Smooth muscle cell (in vitro differentiated cells): ENCODE measurements around the gene RAB11FIP4. TPM values are rescaled to one million over a fixed set of nuclear protein-coding genes. Genes with fewer than 3 reads are reported as not detected.
"Not testable (repeated sequence)": the region's sequence is repeated elsewhere in the genome, so short reads cannot be mapped to it uniquely, and the experiment has no call there.

ENCODE experiments used
- DNase-seq: peaks from one replicate; lab custom pipeline; 2025; ENCODE audit not compliant: unreplicated experiment; lab: John Stamatoyannopoulos, UW
- H2AFZ ChIP-seq: fragments of 200-600 bp; sonication (generic); 2 replicates; pipeline ENCODE4 v1.6.0; 2016; ENCODE audit warnings: antibody characterized with exemption, low read depth, mild to moderate bottlenecking
- H3F3A ChIP-seq: fragments of 200-600 bp; sonication (generic); 2 replicates; pipeline ENCODE4 v1.6.0; 2017; ENCODE audit warnings: antibody characterized with exemption, low read depth
- H3K27ac ChIP-seq: fragments of 200-600 bp; sonication (generic); 2 replicates; pipeline ENCODE4 v1.5.1; 2016; ENCODE audit warnings: low read depth, mild to moderate bottlenecking
- H3K27me3 ChIP-seq: fragments of 200-600 bp; sonication (generic); 2 replicates; pipeline ENCODE4 v1.6.1; 2016; ENCODE audit warnings: low read depth, mild to moderate bottlenecking
- H3K36me3 ChIP-seq: fragments of 200-600 bp; sonication (generic); 2 replicates; pipeline ENCODE4 v1.5.1; 2016; ENCODE audit warnings: low read depth
- H3K4me1 ChIP-seq: fragments of 200-600 bp; sonication (generic); 2 replicates; pipeline ENCODE4 v1.5.1; 2016; ENCODE audit warnings: low read depth
- H3K4me2 ChIP-seq: fragments of 200-600 bp; sonication (generic); 2 replicates; pipeline ENCODE4 v1.6.0; 2016; ENCODE audit warnings: mild to moderate bottlenecking
- H3K4me3 ChIP-seq: fragments of 200-600 bp; sonication (generic); 2 replicates; pipeline ENCODE4 v1.5.1; 2016; ENCODE audit warnings: mild to moderate bottlenecking
- H3K79me2 ChIP-seq: fragments of 200-600 bp; sonication (generic); 2 replicates; pipeline ENCODE4 v1.6.0; 2016; ENCODE audit warnings: low read depth, mild to moderate bottlenecking
- H3K9ac ChIP-seq: fragments of 200-600 bp; sonication (generic); 2 replicates; pipeline ENCODE4 v1.6.0; 2016; ENCODE audit warnings: low read depth
- H3K9me3 ChIP-seq: fragments of 200-600 bp; sonication (generic); replicated peaks from 2 replicates; pipeline ENCODE4 v1.5.1; 2016; ENCODE audit warnings: low read depth
- H4K20me1 ChIP-seq: fragments of 200-600 bp; sonication (generic); 2 replicates; pipeline ENCODE4 v1.6.0; 2016; ENCODE audit warnings: low read depth
- CTCF ChIP-seq: fragments of 200-600 bp; sonication (generic); IDR thresholded peaks from 2 replicates; pipeline ENCODE4 v1.5.1; 2017; ENCODE audit warnings: borderline replicate concordance, mild to moderate bottlenecking, antibody characterized with exemption; ENCODE audit not compliant: insufficient read depth, poor library complexity, severe bottlenecking
- WGBS: methylation state at CpG from one replicate; pipeline ENCODE4 v1.1.7; 2016; ENCODE audit warnings: low lambda C conversion rate; 5-methylcytosine and 5-hydroxymethylcytosine counted together
- polyA plus RNA-seq: library from polyadenylated mRNA; unstranded; fragments of >200 nt; fragmentation: Nextera tagmentation; extraction: Ambion mirVana; gene quantifications from 2 replicates; pipeline ENCODE4 v1.2.1, GENCODE V29; 2016
- total RNA-seq: library from RNA; depleted of rRNA; stranded (reverse); fragments of >200 nt; gene quantifications from 2 replicates; pipeline ENCODE4 v1.2.3, GENCODE V29; 2014

The RAB11FIP4 gene
- total RNA-seq: 2.2 and 2.9 TPM in 2 replicates
- 0.42 and 4.3 TPM in 2 replicates for polyA plus RNA-seq

- Histone ChIP-seq H3K27ac (no peak within 1 kb of the TSS), H3K36me3 (no peaks in the 10 kb centered on the region), H3K9me3 (no peaks in the 10 kb centered on the region), H2AFZ (no peak within 1 kb of the TSS), H3K9ac (no peak within 1 kb of the TSS), H3K4me1 (no peaks in the 10 kb centered on the region), H3F3A (no peaks in the 10 kb centered on the region), H3K79me2 (no peaks in the 10 kb centered on the region), H4K20me1 (no peaks in the 10 kb centered on the region), H3K4me3 (peak within 1 kb of the TSS; percentile 45), H3K4me2 (peak within 1 kb of the TSS; percentile 80), H3K27me3 (peaks cover 46% of the 10 kb centered on the region)
- DNase-seq: no peak
- no peak for TF ChIP-seq CTCF
- WGBS: 1% methylated on average over 15 of the region's 69 CpGs
Measured at GRCh38 chr17:31391496-31391949, at the start of gene RAB11FIP4. Gene RAB11FIP4 (plus strand): TSS chr17:31391675. CDS start chr17:31391853, 178 bp downstream.

- H3K4me2 ChIP-seq, H3K9me3 ChIP-seq, H3K79me2 ChIP-seq, H3K36me3 ChIP-seq, H3K4me1 ChIP-seq, H3F3A ChIP-seq, H2AFZ ChIP-seq, H3K27ac ChIP-seq, DNase-seq, H3K9ac ChIP-seq, H3K27me3 ChIP-seq, H3K4me3 ChIP-seq: not testable (repeated sequence)
- H4K20me1 ChIP-seq: peaks cover 11% of the 10 kb centered on the region
- 93% methylated on average over 14 of the region's 34 CpGs for WGBS
Measured at GRCh38 chr17:31345191-31345747, 46.2 kb upstream of the RAB11FIP4 start.

GRCh38 chr17:31349454-31349853 lies 42.0 kb upstream of the RAB11FIP4 start:
- no peaks in the 10 kb centered on the region for H3F3A ChIP-seq
- DNase-seq: no peak
- H3K27ac ChIP-seq: no peak overlapping the region
- H3K79me2 ChIP-seq: no peaks in the 10 kb centered on the region
- no peaks in the 10 kb centered on the region for H3K9me3 ChIP-seq
- H3K9ac ChIP-seq: no peak overlapping the region
- no peak overlapping the region for H3K4me2 ChIP-seq
- peaks cover 14% of the 10 kb centered on the region for H3K36me3 ChIP-seq
- no peaks in the 10 kb centered on the region for H3K4me1 ChIP-seq
- no peak for TF ChIP-seq CTCF
- no peaks in the 10 kb centered on the region for H3K27me3 ChIP-seq
- H3K4me3 ChIP-seq: no peak overlapping the region
- no peaks in the 10 kb centered on the region for H4K20me1 ChIP-seq
- H2AFZ ChIP-seq: no peak overlapping the region

GRCh38 chr17:31355935-31356334 lies 35.5 kb upstream of the RAB11FIP4 start:
- Histone ChIP-seq H3F3A (no peaks in the 10 kb centered on the region), H4K20me1 (peaks cover 4% of the 10 kb centered on the region), H3K9ac (no peak overlapping the region), H3K36me3 (peaks cover 19% of the 10 kb centered on the region), H3K4me3 (no peak overlapping the region), H3K79me2 (no peaks in the 10 kb centered on the region), H3K9me3 (no peaks in the 10 kb centered on the region), H3K4me2 (no peak overlapping the region), H2AFZ (no peak overlapping the region), H3K4me1 (no peaks in the 10 kb centered on the region), H3K27me3 (no peaks in the 10 kb centered on the region), H3K27ac (no peak overlapping the region)
- no peak for TF ChIP-seq CTCF
- WGBS: 98% methylated on average over 1 of the region's 1 CpG
- DNase-seq: no peak
